WTC11 (cell line): ENCODE data around the gene PNMA1. TPM values are rescaled to one million over a fixed set of nuclear protein-coding genes. Genes with fewer than 3 reads are reported as not detected.

ENCODE experiments used
- ATAC-seq: fragments of 200-7000 bp; cut with Tn5 transposase; 2 replicates; pipeline ENCODE4 v1.10.0; 2021; ENCODE audit warnings: mild to moderate bottlenecking, moderate library complexity
- CTCF ChIA-PET: fragments of 300-600 bp; sonication (Branson Sonifier 250); formaldehyde crosslinking; loops from one replicate; lab custom pipeline; 2021; ENCODE audit warnings: antibody characterized with exemption; lab: Charles Lee
- POLR2A ChIA-PET: fragments of 350-600 bp; sonication (Branson Sonifier 250); formaldehyde crosslinking; loops from one replicate; lab custom pipeline; 2021; ENCODE audit warnings: antibody characterized with exemption; lab: Charles Lee
- DNase-seq: peaks from one replicate; pipeline ENCODE4 v3.0.0; 2021; ENCODE audit warnings: low spot score
- H3K27ac Mint-ChIP-seq: 2 replicates; pipeline ENCODE4 v1.8.0; 2021; ENCODE audit warnings: mixed read lengths
- H3K27me3 Mint-ChIP-seq: 2 replicates; pipeline ENCODE4 v1.8.0; 2021; ENCODE audit warnings: low read depth, mild to moderate bottlenecking, moderate library complexity, mixed read lengths
- H3K36me3 Mint-ChIP-seq: 2 replicates; pipeline ENCODE4 v1.8.0; 2021; ENCODE audit warnings: mixed read lengths
- H3K4me1 Mint-ChIP-seq: 2 replicates; pipeline ENCODE4 v1.8.0; 2022; ENCODE audit warnings: mixed read lengths
- H3K4me3 Mint-ChIP-seq: 2 replicates; pipeline ENCODE4 v1.8.0; 2021; ENCODE audit warnings: mild to moderate bottlenecking, moderate library complexity, mixed read lengths
- H3K9me3 Mint-ChIP-seq: 2 replicates; pipeline ENCODE4 v1.8.0; 2021; ENCODE audit warnings: mixed read lengths
- ESRRA ChIP-seq: sonication (generic); formaldehyde crosslinking; IDR thresholded peaks from 2 replicates; pipeline ENCODE4 v1.8.1; 2022; ENCODE audit warnings: mild to moderate bottlenecking, missing genetic modification reagents, borderline replicate concordance
- GTF2I ChIP-seq: fragments of 250-450 bp; sonication (Bioruptor Pico); conservative IDR thresholded peaks from 2 replicates; pipeline ENCODE4 v1.4.0; 2021; ENCODE audit warnings: mild to moderate bottlenecking
- HMGA2 ChIP-seq: fragments of 250-450 bp; sonication (Bioruptor Pico); IDR thresholded peaks from 2 replicates; pipeline ENCODE4 v1.4.0; 2021; ENCODE audit warnings: mild to moderate bottlenecking, moderate library complexity
- NFATC4 ChIP-seq: fragments of 250-450 bp; sonication (Bioruptor Pico); IDR thresholded peaks from 2 replicates; pipeline ENCODE4 v1.9.0; 2021; ENCODE audit warnings: mild to moderate bottlenecking
- SMAD3 ChIP-seq: sonication (generic); formaldehyde crosslinking; IDR thresholded peaks from 2 replicates; pipeline ENCODE4 v1.8.0; 2022; ENCODE audit warnings: missing genetic modification reagents, mild to moderate bottlenecking, borderline replicate concordance
- SMAD4 ChIP-seq: sonication (generic); formaldehyde crosslinking; IDR thresholded peaks from 2 replicates; pipeline ENCODE4 v1.8.0; 2022; ENCODE audit warnings: mild to moderate bottlenecking, missing genetic modification reagents
- TCF7 ChIP-seq: sonication (generic); formaldehyde crosslinking; IDR thresholded peaks from 2 replicates; pipeline ENCODE4 v1.8.0; 2022; ENCODE audit warnings: mild to moderate bottlenecking, low read depth, missing genetic modification reagents, moderate library complexity
- ZNF138 ChIP-seq: sonication (generic); formaldehyde crosslinking; conservative IDR thresholded peaks from 2 replicates; pipeline ENCODE4 v1.8.1; 2022; ENCODE audit warnings: mild to moderate bottlenecking, moderate library complexity, missing genetic modification reagents
- ZNF232 ChIP-seq: sonication (generic); formaldehyde crosslinking; IDR thresholded peaks from 2 replicates; pipeline ENCODE4 v1.8.0; 2022; ENCODE audit warnings: mild to moderate bottlenecking, missing genetic modification reagents
- ZNF281 ChIP-seq: sonication (generic); formaldehyde crosslinking; IDR thresholded peaks from 2 replicates; pipeline ENCODE4 v1.8.0; 2023; ENCODE audit warnings: mild to moderate bottlenecking, missing genetic modification reagents
- ZNF425 ChIP-seq: fragments of 250-450 bp; sonication (Bioruptor Pico); conservative IDR thresholded peaks from 2 replicates; pipeline ENCODE4 v1.9.0; 2021; ENCODE audit warnings: mild to moderate bottlenecking
- ZNF532 ChIP-seq: fragments of 250-450 bp; sonication (Bioruptor Pico); IDR thresholded peaks from 2 replicates; pipeline ENCODE4 v1.9.0; 2021; ENCODE audit warnings: mild to moderate bottlenecking, borderline replicate concordance
- total RNA-seq: library from RNA; stranded (reverse); gene quantifications from 3 replicates; pipeline ENCODE4 v1.2.3, GENCODE V29; 2021
- TF ChIP-seq, protein P1 (sequence below): fragments of 250-450 bp; sonication (Bioruptor Pico); IDR thresholded peaks from 2 replicates; pipeline ENCODE4 v2.1.2; 2022; ENCODE audit warnings: mild to moderate bottlenecking, moderate library complexity
- TF ChIP-seq, protein P2 (sequence below): sonication (generic); formaldehyde crosslinking; IDR thresholded peaks from 2 replicates; pipeline ENCODE4 v1.8.1; 2023; ENCODE audit warnings: mild to moderate bottlenecking, missing genetic modification reagents, borderline replicate concordance
- TF ChIP-seq, protein P3 (sequence below): fragments of 250-450 bp; sonication (Bioruptor Pico); IDR thresholded peaks from 2 replicates; pipeline ENCODE4 v1.9.0; 2021; ENCODE audit warnings: moderate library complexity, mild to moderate bottlenecking, inconsistent platforms, borderline replicate concordance
- TF ChIP-seq, protein P4 (sequence below): sonication (generic); formaldehyde crosslinking; conservative IDR thresholded peaks from 2 replicates; pipeline ENCODE4 v1.8.1; 2022; ENCODE audit warnings: mild to moderate bottlenecking, missing genetic modification reagents
- TF ChIP-seq, protein P5 (sequence below): sonication (generic); formaldehyde crosslinking; IDR thresholded peaks from 2 replicates; pipeline ENCODE4 v1.8.0; 2022; ENCODE audit warnings: mild to moderate bottlenecking, missing genetic modification reagents

Gene PNMA1
- total RNA-seq, 1 experiment from 2014 or later: 46.0 TPM

DNA sequence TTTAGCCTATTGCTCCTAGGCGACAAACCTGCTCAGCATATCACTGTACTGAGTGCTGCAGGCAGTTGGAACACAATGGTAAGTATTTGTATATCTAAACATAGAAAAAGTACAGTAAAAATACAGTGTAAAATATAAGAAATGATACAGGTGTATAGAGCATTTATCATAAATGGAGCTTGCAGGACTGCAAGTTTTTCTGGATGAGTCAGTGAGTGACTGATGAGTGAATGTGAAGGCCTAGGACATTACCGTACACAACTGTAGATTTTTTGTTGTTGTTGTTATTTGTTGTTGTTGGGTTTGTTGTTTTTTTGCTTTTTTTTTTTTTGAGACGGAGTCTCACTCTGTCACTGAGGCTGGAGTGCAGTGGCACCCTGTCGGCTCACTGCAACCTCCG is 33.4 kb downstream of the PNMA1 start:
- Mint-ChIP-seq H3K27me3 (no peaks in the 10 kb centered on the region; the same call in 1 of the 2 replicates), H3K4me3 (no peak overlapping the region), H3K27ac (no peak overlapping the region), H3K9me3 (peaks cover 3% of the 10 kb centered on the region; the same call in 1 of the 2 replicates), H3K36me3 (peaks cover 4% of the 10 kb centered on the region; the same call in 1 of the 2 replicates), H3K4me1 (no peaks in the 10 kb centered on the region)
- CTCF ChIA-PET: no interaction called here
- TF ChIP-seq ZNF425 (no peak), HMGA2 (no peak), ESRRA (CRISPR knock-in tag) (no peak), GTF2I (CRISPR knock-in tag) (no peak), ZNF232 (no peak), SMAD4 (CRISPR knock-in tag) (no peak), TCF7 (CRISPR knock-in tag) (no peak), NFATC4 (CRISPR knock-in tag) (no peak), ZNF138 (no peak)
- TF ChIP-seq, protein P1, sequence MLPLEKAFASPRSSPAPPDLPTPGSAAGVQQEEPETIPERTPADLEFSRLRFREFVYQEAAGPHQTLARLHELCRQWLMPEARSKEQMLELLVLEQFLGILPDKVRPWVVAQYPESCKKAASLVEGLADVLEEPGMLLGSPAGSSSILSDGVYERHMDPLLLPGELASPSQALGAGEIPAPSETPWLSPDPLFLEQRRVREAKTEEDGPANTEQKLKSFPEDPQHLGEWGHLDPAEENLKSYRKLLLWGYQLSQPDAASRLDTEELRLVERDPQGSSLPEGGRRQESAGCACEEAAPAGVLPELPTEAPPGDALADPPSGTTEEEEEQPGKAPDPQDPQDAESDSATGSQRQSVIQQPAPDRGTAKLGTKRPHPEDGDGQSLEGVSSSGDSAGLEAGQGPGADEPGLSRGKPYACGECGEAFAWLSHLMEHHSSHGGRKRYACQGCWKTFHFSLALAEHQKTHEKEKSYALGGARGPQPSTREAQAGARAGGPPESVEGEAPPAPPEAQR (CRISPR knock-in tag): no peak
- TF ChIP-seq, protein P2, sequence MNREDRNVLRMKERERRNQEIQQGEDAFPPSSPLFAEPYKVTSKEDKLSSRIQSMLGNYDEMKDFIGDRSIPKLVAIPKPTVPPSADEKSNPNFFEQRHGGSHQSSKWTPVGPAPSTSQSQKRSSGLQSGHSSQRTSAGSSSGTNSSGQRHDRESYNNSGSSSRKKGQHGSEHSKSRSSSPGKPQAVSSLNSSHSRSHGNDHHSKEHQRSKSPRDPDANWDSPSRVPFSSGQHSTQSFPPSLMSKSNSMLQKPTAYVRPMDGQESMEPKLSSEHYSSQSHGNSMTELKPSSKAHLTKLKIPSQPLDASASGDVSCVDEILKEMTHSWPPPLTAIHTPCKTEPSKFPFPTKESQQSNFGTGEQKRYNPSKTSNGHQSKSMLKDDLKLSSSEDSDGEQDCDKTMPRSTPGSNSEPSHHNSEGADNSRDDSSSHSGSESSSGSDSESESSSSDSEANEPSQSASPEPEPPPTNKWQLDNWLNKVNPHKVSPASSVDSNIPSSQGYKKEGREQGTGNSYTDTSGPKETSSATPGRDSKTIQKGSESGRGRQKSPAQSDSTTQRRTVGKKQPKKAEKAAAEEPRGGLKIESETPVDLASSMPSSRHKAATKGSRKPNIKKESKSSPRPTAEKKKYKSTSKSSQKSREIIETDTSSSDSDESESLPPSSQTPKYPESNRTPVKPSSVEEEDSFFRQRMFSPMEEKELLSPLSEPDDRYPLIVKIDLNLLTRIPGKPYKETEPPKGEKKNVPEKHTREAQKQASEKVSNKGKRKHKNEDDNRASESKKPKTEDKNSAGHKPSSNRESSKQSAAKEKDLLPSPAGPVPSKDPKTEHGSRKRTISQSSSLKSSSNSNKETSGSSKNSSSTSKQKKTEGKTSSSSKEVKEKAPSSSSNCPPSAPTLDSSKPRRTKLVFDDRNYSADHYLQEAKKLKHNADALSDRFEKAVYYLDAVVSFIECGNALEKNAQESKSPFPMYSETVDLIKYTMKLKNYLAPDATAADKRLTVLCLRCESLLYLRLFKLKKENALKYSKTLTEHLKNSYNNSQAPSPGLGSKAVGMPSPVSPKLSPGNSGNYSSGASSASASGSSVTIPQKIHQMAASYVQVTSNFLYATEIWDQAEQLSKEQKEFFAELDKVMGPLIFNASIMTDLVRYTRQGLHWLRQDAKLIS (CRISPR knock-in tag): no peak
- DNase-seq (no peak), ATAC-seq (no peak)
- POLR2A ChIA-PET: no interaction called here

- CTCF ChIA-PET: interaction anchor here (1.2 kb wide), 1 partner anchor 46 kb away, joined by 5 read pairs; no protein-coding TSS in a partner anchor
- DNase-seq (no peak), ATAC-seq (no peak)
- Mint-ChIP-seq H3K27ac (no peak overlapping the region), H3K4me3 (no peak overlapping the region), H3K4me1 (no peaks in the 10 kb centered on the region), H3K9me3 (no peaks in the 10 kb centered on the region), H3K27me3 (no peaks in the 10 kb centered on the region; the same call in 1 of the 2 replicates), H3K36me3 (0 out of 2 replicates have a peak, but pooled peaks cover 4% of the 10 kb centered on the region)
- POLR2A ChIA-PET: no interaction called here
- TF ChIP-seq ZNF532 (CRISPR knock-in tag) (no peak), SMAD3 (CRISPR knock-in tag) (no peak), ZNF281 (CRISPR knock-in tag) (no peak)
- TF ChIP-seq, protein P3, sequence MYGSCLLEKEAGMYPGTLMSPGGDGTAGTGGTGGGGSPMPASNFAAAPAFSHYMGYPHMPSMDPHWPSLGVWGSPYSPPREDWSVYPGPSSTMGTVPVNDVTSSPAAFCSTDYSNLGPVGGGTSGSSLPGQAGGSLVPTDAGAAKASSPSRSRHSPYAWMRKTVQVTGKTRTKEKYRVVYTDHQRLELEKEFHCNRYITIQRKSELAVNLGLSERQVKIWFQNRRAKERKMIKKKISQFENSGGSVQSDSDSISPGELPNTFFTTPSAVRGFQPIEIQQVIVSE (CRISPR knock-in tag): no peak
- TF ChIP-seq, protein P4, sequence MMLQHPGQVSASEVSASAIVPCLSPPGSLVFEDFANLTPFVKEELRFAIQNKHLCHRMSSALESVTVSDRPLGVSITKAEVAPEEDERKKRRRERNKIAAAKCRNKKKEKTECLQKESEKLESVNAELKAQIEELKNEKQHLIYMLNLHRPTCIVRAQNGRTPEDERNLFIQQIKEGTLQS (CRISPR knock-in tag): no peak
- TF ChIP-seq, protein P5, sequence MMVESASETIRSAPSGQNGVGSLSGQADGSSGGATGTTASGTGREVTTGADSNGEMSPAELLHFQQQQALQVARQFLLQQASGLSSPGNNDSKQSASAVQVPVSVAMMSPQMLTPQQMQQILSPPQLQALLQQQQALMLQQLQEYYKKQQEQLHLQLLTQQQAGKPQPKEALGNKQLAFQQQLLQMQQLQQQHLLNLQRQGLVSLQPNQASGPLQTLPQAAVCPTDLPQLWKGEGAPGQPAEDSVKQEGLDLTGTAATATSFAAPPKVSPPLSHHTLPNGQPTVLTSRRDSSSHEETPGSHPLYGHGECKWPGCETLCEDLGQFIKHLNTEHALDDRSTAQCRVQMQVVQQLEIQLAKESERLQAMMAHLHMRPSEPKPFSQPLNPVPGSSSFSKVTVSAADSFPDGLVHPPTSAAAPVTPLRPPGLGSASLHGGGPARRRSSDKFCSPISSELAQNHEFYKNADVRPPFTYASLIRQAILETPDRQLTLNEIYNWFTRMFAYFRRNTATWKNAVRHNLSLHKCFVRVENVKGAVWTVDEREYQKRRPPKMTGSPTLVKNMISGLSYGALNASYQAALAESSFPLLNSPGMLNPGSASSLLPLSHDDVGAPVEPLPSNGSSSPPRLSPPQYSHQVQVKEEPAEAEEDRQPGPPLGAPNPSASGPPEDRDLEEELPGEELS (CRISPR knock-in tag): no peak
Observed at GRCh38 chr14:73678698-73679097, 35.5 kb downstream of the PNMA1 start.
